HEK293 (cell line): ENCODE results near the gene TYRO3.

ENCODE experiments used
- CTCF ChIP-seq: fragments of 450-650 bp; formaldehyde crosslinking; IDR thresholded peaks from 2 replicates; pipeline ENCODE4 v1.5.1; 2016; ENCODE audit warnings: missing biosample characterization, missing genetic modification characterization
- GLI4 ChIP-seq: fragments of 450-650 bp; formaldehyde crosslinking; IDR thresholded peaks from 2 replicates; pipeline ENCODE4 v1.5.1; 2016; ENCODE audit warnings: missing biosample characterization, missing genetic modification characterization
- HOXA7 ChIP-seq: sonication (generic); formaldehyde crosslinking; IDR thresholded peaks from 2 replicates; pipeline ENCODE4 v1.8.1; 2022; ENCODE audit warnings: missing genetic modification reagents, borderline replicate concordance
- KLF1 ChIP-seq: fragments of 450-650 bp; formaldehyde crosslinking; IDR thresholded peaks from 2 replicates; pipeline ENCODE4 v1.5.1; 2016; ENCODE audit warnings: missing biosample characterization, missing genetic modification characterization
- OSR2 ChIP-seq: fragments of 450-650 bp; formaldehyde crosslinking; IDR thresholded peaks from 2 replicates; pipeline ENCODE4 v1.5.1; 2016; ENCODE audit warnings: missing biosample characterization, missing genetic modification characterization
- SETDB1 ChIP-seq: IDR thresholded peaks from one replicate; pipeline ENCODE4 v1.6.1; 2017; ENCODE audit warnings: mild to moderate bottlenecking, low read length, moderate library complexity, mixed read lengths; ENCODE audit not compliant: insufficient read length
- ZNF114 ChIP-seq: fragments of 450-650 bp; formaldehyde crosslinking; IDR thresholded peaks from 2 replicates; pipeline ENCODE4 v1.5.0; 2017; ENCODE audit warnings: missing biosample characterization, missing genetic modification characterization
- ZNF140 ChIP-seq: fragments of 450-650 bp; formaldehyde crosslinking; IDR thresholded peaks from 2 replicates; pipeline ENCODE4 v1.5.1; 2016; ENCODE audit warnings: missing biosample characterization, missing genetic modification characterization
- ZNF184 ChIP-seq: fragments of 450-650 bp; IDR thresholded peaks from 2 replicates; pipeline ENCODE4 v1.5.1; 2018; ENCODE audit warnings: missing biosample characterization, mild to moderate bottlenecking, missing genetic modification characterization
- ZNF23 ChIP-seq: fragments of 450-650 bp; formaldehyde crosslinking; IDR thresholded peaks from 2 replicates; pipeline ENCODE4 v1.5.1; 2016; ENCODE audit warnings: missing biosample characterization, missing genetic modification characterization, borderline replicate concordance
- ZNF266 ChIP-seq: fragments of 450-650 bp; formaldehyde crosslinking; IDR thresholded peaks from 2 replicates; pipeline ENCODE4 v1.5.1; 2016; ENCODE audit warnings: missing biosample characterization, missing genetic modification characterization, low read depth
- ZNF830 ChIP-seq: fragments of 450-650 bp; IDR thresholded peaks from 2 replicates; pipeline ENCODE4 v1.5.0; 2018; ENCODE audit warnings: missing biosample characterization, missing genetic modification characterization, low read depth, mild to moderate bottlenecking, moderate library complexity
- ZNF843 ChIP-seq: fragments of 450-650 bp; formaldehyde crosslinking; IDR thresholded peaks from 2 replicates; pipeline ENCODE4 v1.5.1; 2016; ENCODE audit warnings: missing biosample characterization, missing genetic modification characterization

DNA sequence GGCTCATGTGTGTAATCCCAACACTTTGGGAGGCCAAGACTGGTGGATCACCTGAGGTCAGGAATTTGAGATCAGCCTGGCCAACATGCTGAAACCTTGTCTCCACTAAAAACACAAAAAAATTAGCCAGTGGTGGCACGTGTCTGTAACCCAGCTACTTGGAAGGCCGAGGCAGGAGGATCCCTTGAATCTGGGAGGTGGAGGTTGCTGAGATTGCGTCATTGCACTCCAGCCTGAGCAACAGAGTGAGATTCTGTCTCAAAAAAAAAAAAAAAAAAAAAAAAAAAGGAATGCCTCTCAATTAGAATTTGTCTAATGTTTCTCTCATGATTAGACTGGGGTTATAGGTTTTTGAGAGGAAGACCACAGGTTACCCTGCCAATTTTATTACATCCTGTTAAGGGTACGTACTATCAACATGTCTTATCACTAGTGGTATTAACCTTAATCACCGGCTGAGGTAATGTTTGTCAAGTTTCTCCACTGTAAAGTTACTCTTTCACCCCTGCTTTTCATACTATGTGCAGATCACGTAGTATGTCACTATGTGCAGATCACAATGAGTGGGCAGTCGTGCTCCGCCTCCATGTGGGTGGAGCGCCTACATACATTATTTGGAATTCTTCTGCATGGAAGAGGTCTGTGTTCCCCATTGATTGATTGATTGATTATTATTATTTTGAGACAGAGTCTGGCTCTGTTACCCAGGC is 8.8 kb upstream of the TYRO3 start:
- TF ChIP-seq ZNF23: no peak
- no peak for TF ChIP-seq ZNF830 (tag by site-specific recombination)
- no peak for TF ChIP-seq KLF1 (tag by site-specific recombination)
- TF ChIP-seq HOXA7 (CRISPR knock-in tag): no peak
- TF ChIP-seq ZNF114 (tag by site-specific recombination): no peak
- TF ChIP-seq OSR2 (tag by site-specific recombination): no peak
- TF ChIP-seq ZNF843 (tag by site-specific recombination): no peak
- TF ChIP-seq CTCF (tag by site-specific recombination): no peak
- TF ChIP-seq ZNF184 (tag by site-specific recombination): no peak
- TF ChIP-seq GLI4 (tag by site-specific recombination): no peak
- no peak for TF ChIP-seq ZNF266 (tag by site-specific recombination)
- no peak for TF ChIP-seq ZNF140
- TF ChIP-seq SETDB1: no peak
